Endothelial cell of umbilical vein (primary cell): ENCODE results near the gene BCAS4. TPM values are rescaled to one million over a fixed set of nuclear protein-coding genes. Genes with fewer than 3 reads are reported as not detected.

Experiments used
- BruUV-seq: library from RNA; stranded (reverse); fragments of 400-500 nt; replicated peaks from 2 replicates; lab custom pipeline; 2021; lab: Mats Ljungman, UMichigan
- CTCF ChIA-PET: fragments of 300-600, 350-600 bp; sonication (Branson Sonifier 250); formaldehyde crosslinking; loops from one replicate; lab custom pipeline; 2021; ENCODE audit warnings: antibody characterized with exemption, inconsistent platforms; lab: Charles Lee
- POLR2A ChIA-PET: fragments of 300-600, 350-600 bp; sonication (Branson Sonifier 250); formaldehyde crosslinking; loops from one replicate; lab custom pipeline; 2021; ENCODE audit warnings: antibody characterized with exemption, inconsistent platforms; lab: Charles Lee
- DNase-seq: peaks from one replicate; pipeline ENCODE4 v3.0.0-alpha.2; 2011; ENCODE audit warnings: low read depth, low spot score
- FAIRE-seq: peaks from 2 replicates; lab custom pipeline; 2011; peaks lifted over from hg19 to GRCh38; lab: Jason Lieb, UNC
- H2AFZ ChIP-seq: 2 replicates; pipeline ENCODE4 v1.6.0; 2012; ENCODE audit warnings: low read depth, low read length, control low read depth, inconsistent platforms
- H3K27ac ChIP-seq: 2 replicates; pipeline ENCODE4 v1.5.1; 2011; ENCODE audit warnings: low read depth, mild to moderate bottlenecking, control low read depth, low read length, moderate library complexity; ENCODE audit not compliant: insufficient read depth
- H3K27me3 ChIP-seq, 2 experiments: 2 replicates each; pipeline versions ENCODE4 v1.6.0 to v1.6.1; 2011; ENCODE audit warnings: low read length in 2 of 2, mixed read lengths in 1 of 2; ENCODE audit not compliant: control insufficient read depth in 2 of 2, insufficient read depth in 2 of 2
- H3K36me3 ChIP-seq, 2 experiments: 2 replicates in 1 of 2; 3 replicates in 1 of 2; pipeline ENCODE4 v1.5.1; 2011; ENCODE audit warnings: low read length in 2 of 2, mild to moderate bottlenecking in 1 of 2, moderate library complexity in 1 of 2; ENCODE audit not compliant: control insufficient read depth in 2 of 2, insufficient read depth in 2 of 2; ENCODE audit errors: extremely low read depth in 1 of 2
- H3K4me1 ChIP-seq: 3 replicates; pipeline ENCODE4 v1.5.1; 2011; ENCODE audit warnings: mild to moderate bottlenecking, low read length; ENCODE audit not compliant: control insufficient read depth, insufficient read depth; ENCODE audit errors: extremely low read depth
- H3K4me2 ChIP-seq: 2 replicates; pipeline ENCODE4 v1.6.1; 2011; ENCODE audit warnings: low read length, control low read depth, mixed read lengths; ENCODE audit not compliant: insufficient read depth
- H3K4me3 ChIP-seq, 3 experiments: fragments of 200-600 bp in 1 of 3; sonication (generic), shearing (Covaris generic) in 1 of 3; replicated peaks in 1 of 3; 2 replicates each; pipeline ENCODE4 v1.5.1; 2011 to 2016; ENCODE audit warnings: control low read depth in 3 of 3, low read length in 3 of 3, mild to moderate bottlenecking in 2 of 3, inconsistent platforms in 1 of 3, low read depth in 1 of 3, moderate library complexity in 1 of 3; ENCODE audit not compliant: insufficient read depth in 1 of 3
- H3K79me2 ChIP-seq: 2 replicates; pipeline ENCODE4 v1.6.0; 2012; ENCODE audit warnings: low read length, inconsistent platforms; ENCODE audit not compliant: control insufficient read depth, insufficient read depth
- H3K9ac ChIP-seq: replicated peaks from 2 replicates; pipeline ENCODE3; 2011; ENCODE audit warnings: low read length, control low read depth; ENCODE audit not compliant: insufficient read depth; ENCODE audit errors: extremely low read depth
- H3K9me1 ChIP-seq: replicated peaks from 3 replicates; pipeline ENCODE4 v1.6.0; 2011; ENCODE audit warnings: mild to moderate bottlenecking, low read length; ENCODE audit not compliant: control insufficient read depth, insufficient read depth; ENCODE audit errors: extremely low read depth
- H3K9me3 ChIP-seq: replicated peaks from 2 replicates; pipeline ENCODE4 v1.5.1; 2012; ENCODE audit warnings: low read length, inconsistent platforms; ENCODE audit not compliant: control insufficient read depth, insufficient read depth
- H4K20me1 ChIP-seq: replicated peaks from 2 replicates; pipeline ENCODE3; 2011; ENCODE audit warnings: mild to moderate bottlenecking, low read length; ENCODE audit not compliant: control insufficient read depth, insufficient read depth; ENCODE audit errors: extremely low read depth
- EZH2 ChIP-seq: IDR thresholded peaks from 2 replicates; pipeline ENCODE4 v1.6.1; 2012; ENCODE audit warnings: borderline replicate concordance, low read depth, mild to moderate bottlenecking, moderate library complexity, low read length, inconsistent platforms; ENCODE audit not compliant: severe bottlenecking
- FOS ChIP-seq: IDR thresholded peaks from 2 replicates; pipeline ENCODE4 v1.6.1; 2011; ENCODE audit warnings: mild to moderate bottlenecking, low read length, moderate library complexity, borderline replicate concordance; ENCODE audit not compliant: insufficient read depth
- GATA2 ChIP-seq: IDR thresholded peaks from 2 replicates; pipeline ENCODE4 v1.7.0; 2011; ENCODE audit warnings: low read depth, mild to moderate bottlenecking, moderate library complexity, mixed read lengths, low read length; ENCODE audit not compliant: insufficient read length, insufficient read depth
- JUN ChIP-seq: IDR thresholded peaks from 2 replicates; pipeline ENCODE4 v1.6.1; 2011; ENCODE audit warnings: borderline replicate concordance, low read depth; ENCODE audit not compliant: insufficient read length, insufficient read depth
- MYC ChIP-seq: IDR thresholded peaks from one replicate; pipeline ENCODE4 v1.6.1; 2011; ENCODE audit warnings: mild to moderate bottlenecking, low read depth, low read length
- POLR2A ChIP-seq: IDR thresholded peaks from 2 replicates; pipeline ENCODE4 v1.6.1; 2012; ENCODE audit warnings: low read depth, mild to moderate bottlenecking, control low read depth, low read length
- POLR2AphosphoS5 ChIP-seq: IDR thresholded peaks from 2 replicates; pipeline ENCODE4 v1.6.1; 2012; ENCODE audit warnings: low read depth, mild to moderate bottlenecking, control low read depth, low read length, moderate library complexity; ENCODE audit not compliant: insufficient read depth
- dilution Hi-C: fragments of 300-500 bp; cut with MboI; formaldehyde crosslinking; loops from one replicate; pipeline ENCODE4 v1.15.0; 2019; ENCODE audit warnings: low sequenced_read_pairs; ENCODE audit not compliant: extremely low pct_ligation_motif_present
- intact Hi-C: fragments of 100-400 bp; cut with micrococcal nuclease; formaldehyde crosslinking; loops from one replicate; pipeline ENCODE4 v1.10.0; 2022
- polyA plus RNA-seq, 4 experiments: library from polyadenylated mRNA; depleted of rRNA in 3 of 4; stranded (reverse) in 3 of 4; unstranded in 1 of 4; fragments of >200 nt; gene quantifications; 2 replicates each; pipeline versions ENCODE4 v1.2.1 to v1.2.3, GENCODE V29; 2011 to 2012; ENCODE audit warnings: missing spikeins in 1 of 4
- total RNA-seq: library from RNA; stranded (reverse); gene quantifications from 2 replicates; pipeline ENCODE4 v1.2.3, GENCODE V29; 2021
- TF ChIP-seq, protein P1 (sequence below): IDR thresholded peaks from 2 replicates; pipeline ENCODE4 v1.6.1; 2011; ENCODE audit not compliant: insufficient read depth, insufficient read length
- TF ChIP-seq, protein P2 (sequence below), 2 donors: IDR thresholded peaks; 1 replicate in 1 of 2; 2 replicates in 1 of 2; pipeline ENCODE4 v1.5.1; 2011; ENCODE audit warnings: low read length in 2 of 2, mild to moderate bottlenecking in 2 of 2, moderate library complexity in 2 of 2, control low read depth in 1 of 2, inconsistent platforms in 1 of 2, low read depth in 1 of 2; ENCODE audit not compliant: insufficient read depth in 1 of 2; ENCODE audit errors: extremely low read depth in 1 of 2

BCAS4 gene
- total and polyA plus RNA-seq, 2 donors (not counting 3 experiments of a cell fraction or from before 2014, with no cell fraction given) = 1.0 to 1.5 TPM

DNA sequence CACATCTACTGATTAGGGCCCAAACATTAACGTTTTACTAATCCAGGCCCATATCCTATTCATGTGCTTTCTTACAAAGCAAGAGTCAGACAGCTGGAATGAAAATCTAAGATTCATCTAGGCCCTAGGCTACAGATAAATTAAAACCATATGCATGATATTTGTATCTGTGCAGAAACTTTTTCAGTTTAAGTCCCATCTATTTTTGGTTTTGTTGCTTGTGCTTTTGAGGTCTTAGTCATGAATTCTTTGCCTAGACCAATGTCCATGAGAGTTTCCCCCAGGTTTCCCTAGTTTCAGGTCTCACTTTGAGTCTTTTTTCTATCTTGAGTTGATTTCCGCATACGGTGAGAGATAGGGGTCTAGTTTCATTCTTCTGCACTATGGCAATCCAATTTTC is 116.2 kb downstream of the BCAS4 start:
- no peak overlapping the region for H3K4me2 ChIP-seq
- TF ChIP-seq, protein P1, sequence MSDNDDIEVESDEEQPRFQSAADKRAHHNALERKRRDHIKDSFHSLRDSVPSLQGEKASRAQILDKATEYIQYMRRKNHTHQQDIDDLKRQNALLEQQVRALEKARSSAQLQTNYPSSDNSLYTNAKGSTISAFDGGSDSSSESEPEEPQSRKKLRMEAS = no peak
- TF ChIP-seq JUN (no peak), FOS (no peak), MYC (no peak), EZH2 (no peak), POLR2AphosphoS5 (no peak), GATA2 (no peak), POLR2A (no peak)
- TF ChIP-seq, protein P2, sequence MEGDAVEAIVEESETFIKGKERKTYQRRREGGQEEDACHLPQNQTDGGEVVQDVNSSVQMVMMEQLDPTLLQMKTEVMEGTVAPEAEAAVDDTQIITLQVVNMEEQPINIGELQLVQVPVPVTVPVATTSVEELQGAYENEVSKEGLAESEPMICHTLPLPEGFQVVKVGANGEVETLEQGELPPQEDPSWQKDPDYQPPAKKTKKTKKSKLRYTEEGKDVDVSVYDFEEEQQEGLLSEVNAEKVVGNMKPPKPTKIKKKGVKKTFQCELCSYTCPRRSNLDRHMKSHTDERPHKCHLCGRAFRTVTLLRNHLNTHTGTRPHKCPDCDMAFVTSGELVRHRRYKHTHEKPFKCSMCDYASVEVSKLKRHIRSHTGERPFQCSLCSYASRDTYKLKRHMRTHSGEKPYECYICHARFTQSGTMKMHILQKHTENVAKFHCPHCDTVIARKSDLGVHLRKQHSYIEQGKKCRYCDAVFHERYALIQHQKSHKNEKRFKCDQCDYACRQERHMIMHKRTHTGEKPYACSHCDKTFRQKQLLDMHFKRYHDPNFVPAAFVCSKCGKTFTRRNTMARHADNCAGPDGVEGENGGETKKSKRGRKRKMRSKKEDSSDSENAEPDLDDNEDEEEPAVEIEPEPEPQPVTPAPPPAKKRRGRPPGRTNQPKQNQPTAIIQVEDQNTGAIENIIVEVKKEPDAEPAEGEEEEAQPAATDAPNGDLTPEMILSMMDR (IDR thresholded peaks at IDR 0.05; ENCODE audit: extremely low read depth in 1 of 2, insufficient read depth in 1 of 2, low read depth in 1 of 2, low read length in 2 of 2) = no peak
- H3K79me2 ChIP-seq = peaks cover 98% of the 10 kb centered on the region
- H3K27ac ChIP-seq = no peak overlapping the region
- H4K20me1 ChIP-seq = peaks cover 32% of the 10 kb centered on the region
- no peak overlapping the region for H3K9ac ChIP-seq
- H3K9me1 ChIP-seq = no peaks in the 10 kb centered on the region
- H3K36me3 ChIP-seq = peaks cover 0 to 10% of the 10 kb centered on the region in 2 experiments
- BruUV-seq = no TSS peak
- no peak for FAIRE-seq
- dilution Hi-C loops (no loop called here), intact Hi-C loops (no loop called here)
- no peaks in the 10 kb centered on the region for H3K9me3 ChIP-seq
- DNase-seq = no peak
- peaks cover 27% of the 10 kb centered on the region for H3K4me1 ChIP-seq
- H2AFZ ChIP-seq = no peak overlapping the region
- H3K4me3 ChIP-seq = no peak overlapping the region
- no peaks in the 10 kb centered on the region for H3K27me3 ChIP-seq
- ChIA-PET CTCF (interaction anchor here (2.1 to 2.2 kb wide), 2 partner anchors 12 to 116 kb away, joined by 5 to 7 read pairs; partner anchors contain the start of gene BCAS4), POLR2A (no interaction called here)
